HCT116 (cell line): Measurements from ENCODE around the gene DPM2. TPM values are rescaled to one million over a fixed set of nuclear protein-coding genes. Genes with fewer than 3 reads are reported as not detected.

Source experiments
- ATAC-seq: fragments of 200-7000 bp; cut with Tn5 transposase; 2 replicates; pipeline ENCODE4 v1.9.1; 2020; ENCODE audit warnings: mild to moderate bottlenecking, moderate library complexity
- BruUV-seq: library from RNA; stranded (reverse); fragments of 400-500 nt; replicated peaks from 2 replicates; lab custom pipeline; 2021; lab: Mats Ljungman, UMichigan
- CTCF ChIA-PET: fragments of 300-600 bp; sonication (Branson Sonifier 250); formaldehyde crosslinking; loops from one replicate; lab custom pipeline; 2021; ENCODE audit warnings: antibody characterized with exemption; lab: Charles Lee
- POLR2A ChIA-PET: fragments of 300-600, 350-600 bp; sonication (Branson Sonifier 250); formaldehyde crosslinking; loops from one replicate; lab custom pipeline; 2021; ENCODE audit warnings: antibody characterized with exemption; lab: Charles Lee
- RAD21 ChIA-PET, 2 experiments: fragments of 300-600 bp; sonication (Branson Sonifier 250); formaldehyde crosslinking; loops; one replicate each; lab custom pipeline; 2023; ENCODE audit warnings: low total read pairs in 2 of 2; ENCODE audit not compliant: uncharacterized antibody in 2 of 2, unreplicated experiment in 2 of 2, low non-redundant PET in 1 of 2; lab: Charles Lee
- DNase-seq: peaks from one replicate; pipeline ENCODE4 v3.0.0-alpha.2; 2010; ENCODE audit warnings: low read depth, low spot score
- H2AFZ ChIP-seq: fragments of 200-600 bp; shearing (Covaris generic), sonication (generic); 2 replicates; pipeline ENCODE4 v1.6.1; 2017; ENCODE audit warnings: low read depth, mixed run types, mixed read lengths, antibody characterized with exemption, low read length; ENCODE audit not compliant: poor library complexity, severe bottlenecking
- H3K27ac ChIP-seq: 2 replicates; pipeline ENCODE4 v1.5.1; 2012; ENCODE audit warnings: low read depth, low read length
- H3K27me3 ChIP-seq: fragments of 200-600 bp; sonication (generic); 2 replicates; pipeline ENCODE4 v1.6.1; 2016; ENCODE audit warnings: mixed run types, low read length, mixed read lengths; ENCODE audit not compliant: insufficient read depth
- H3K36me3 ChIP-seq, 2 experiments: fragments of 200-500 bp in 1 of 2; fragments of 200-600 bp in 1 of 2; sonication (Bioruptor generic) in 1 of 2; sonication (generic) in 1 of 2; 2 replicates each; pipeline versions ENCODE4 v1.5.1 to v1.6.1; 2014 to 2016; ENCODE audit warnings: low read length in 2 of 2, inconsistent platforms in 1 of 2, mixed read lengths in 1 of 2, mixed run types in 1 of 2; ENCODE audit not compliant: insufficient read depth in 2 of 2, control insufficient read depth in 1 of 2
- H3K4me1 ChIP-seq, 2 experiments: fragments of 200-600 bp in 1 of 2; sonication (generic) in 1 of 2; 2 replicates each; pipeline versions ENCODE4 v1.5.1 to v1.6.1; 2012 to 2017; ENCODE audit warnings: low read length in 2 of 2, inconsistent platforms in 1 of 2, mild to moderate bottlenecking in 1 of 2, mixed read lengths in 1 of 2, mixed run types in 1 of 2, moderate library complexity in 1 of 2; ENCODE audit not compliant: insufficient read depth in 2 of 2, control insufficient read depth in 1 of 2
- H3K4me2 ChIP-seq: fragments of 200-600 bp; sonication (generic); 2 replicates; pipeline ENCODE4 v1.6.1; 2017; ENCODE audit warnings: mixed run types, low read length, mixed read lengths
- H3K4me3 ChIP-seq, 2 experiments: fragments of 200-600 bp in 1 of 2; sonication (generic) in 1 of 2; replicated peaks in 1 of 2; 2 replicates each; pipeline ENCODE4 v1.5.1; 2011 to 2016; ENCODE audit warnings: low read length in 2 of 2, control low read depth in 1 of 2, low read depth in 1 of 2, mild to moderate bottlenecking in 1 of 2, mixed read lengths in 1 of 2, mixed run types in 1 of 2
- H3K79me2 ChIP-seq: fragments of 200-600 bp; sonication (generic); 2 replicates; pipeline ENCODE4 v1.6.1; 2017; ENCODE audit warnings: mild to moderate bottlenecking, mixed run types, low read length, moderate library complexity, mixed read lengths; ENCODE audit not compliant: insufficient read depth
- H3K9ac ChIP-seq: fragments of 200-600 bp; sonication (generic); 2 replicates; pipeline ENCODE4 v1.6.1; 2016; ENCODE audit warnings: low read length, mixed read lengths
- H3K9me2 ChIP-seq: fragments of 200-600 bp; sonication (generic), shearing (Covaris generic); 2 replicates; pipeline ENCODE4 v1.6.1; 2017; ENCODE audit warnings: mixed run types, mild to moderate bottlenecking, moderate library complexity; ENCODE audit not compliant: insufficient read depth
- H3K9me3 ChIP-seq, 2 experiments: fragments of 200-500 bp in 1 of 2; fragments of 200-600 bp in 1 of 2; sonication (Bioruptor generic) in 1 of 2; sonication (generic) in 1 of 2; 2 replicates each; pipeline ENCODE4 v1.6.1; 2014 to 2017; ENCODE audit warnings: low read length in 2 of 2, mixed read lengths in 2 of 2, inconsistent platforms in 1 of 2, low read depth in 1 of 2, mild to moderate bottlenecking in 1 of 2, mixed run types in 1 of 2, moderate library complexity in 1 of 2; ENCODE audit not compliant: control insufficient read depth in 1 of 2, insufficient read depth in 1 of 2
- H4K20me1 ChIP-seq: fragments of 200-600 bp; sonication (generic), shearing (Covaris generic); 2 replicates; pipeline ENCODE4 v1.6.1; 2017; ENCODE audit warnings: mixed run types, mild to moderate bottlenecking, moderate library complexity; ENCODE audit not compliant: insufficient read depth
- CBX3 ChIP-seq: IDR thresholded peaks from 2 replicates; pipeline ENCODE4 v1.6.1; 2012; ENCODE audit warnings: low read depth
- EGR1 ChIP-seq: IDR thresholded peaks from 2 replicates; pipeline ENCODE4 v1.6.1; 2012; ENCODE audit warnings: low read depth
- ELF1 ChIP-seq: IDR thresholded peaks from 2 replicates; pipeline ENCODE4 v1.6.1; 2012; ENCODE audit warnings: low read depth, borderline replicate concordance
- REST ChIP-seq: IDR thresholded peaks from 2 replicates; pipeline ENCODE4 v1.6.1; 2012; ENCODE audit warnings: low read depth
- SP1 ChIP-seq: IDR thresholded peaks from 2 replicates; pipeline ENCODE4 v1.6.1; 2012; ENCODE audit warnings: low read depth
- ZFX ChIP-seq: fragments of 450-650 bp; IDR thresholded peaks from 2 replicates; pipeline ENCODE4 v1.6.1; 2017
- intact Hi-C: fragments of 100-400 bp; cut with micrococcal nuclease; formaldehyde crosslinking; loops from 2 replicates; pipeline ENCODE4 v1.10.0; 2022
- total RNA-seq: library from RNA; stranded (reverse); gene quantifications from one replicate; pipeline ENCODE4 v1.2.1, GENCODE V29; 2021; ENCODE audit not compliant: unreplicated experiment

DPM2 gene
- total RNA-seq, 1 experiment from 2014 or later, result 54.6 TPM

GRCh38 chr9:127935765-127936221, 1.9 kb downstream of the DPM2 start:
- CTCF ChIA-PET, result interaction anchor here (1.3 kb wide), 1 partner anchor 182 kb away, joined by 4 read pairs; no protein-coding TSS in a partner anchor
- ATAC-seq (no peak), DNase-seq (no peak)
- peaks cover 37% of the 10 kb centered on the region for H3K79me2 ChIP-seq
- H3K4me3 ChIP-seq, result peak overlapping the region; percentile 70 to 88
- POLR2A ChIA-PET, result interaction anchor here (0.6 kb wide), 1 partner anchor 41 kb away, joined by 3 read pairs; no protein-coding TSS in a partner anchor
- H3K27ac ChIP-seq, result peak overlapping the region; percentile 44
- H3K27me3 ChIP-seq, result no peaks in the 10 kb centered on the region
- no TSS peak for BruUV-seq
- H4K20me1 ChIP-seq, result no peaks in the 10 kb centered on the region
- TF ChIP-seq ELF1, result no peak
- no peak for TF ChIP-seq ZFX
- TF ChIP-seq REST, result no peak
- TF ChIP-seq EGR1, result no peak
- TF ChIP-seq CBX3, result no peak
- TF ChIP-seq SP1, result no peak
- H3K36me3 ChIP-seq, result no peaks in the 10 kb centered on the region; a peak in 2 of 4 replicates
- RAD21 ChIA-PET, result no interaction called here
- H3K9me2 ChIP-seq, result no peaks in the 10 kb centered on the region
- no peak overlapping the region for H2AFZ ChIP-seq
- intact Hi-C loops, result no loop called here
- H3K4me2 ChIP-seq, result peak overlapping the region; percentile 91
- H3K9ac ChIP-seq, result peak overlapping the region; percentile 93
- H3K9me3 ChIP-seq, result no peaks in the 10 kb centered on the region
- peaks cover 35 to 59% of the 10 kb centered on the region in 2 experiments for H3K4me1 ChIP-seq
